Ishikawa (cell line): Measurements from ENCODE around the gene NCOA7.

Experiments used
- CREB1 ChIP-seq: IDR thresholded peaks from 2 replicates; pipeline ENCODE4 v1.6.1; 2012; ENCODE audit warnings: low read depth
- TEAD4 ChIP-seq: IDR thresholded peaks from 2 replicates; pipeline ENCODE4 v1.6.1; 2012

DNA sequence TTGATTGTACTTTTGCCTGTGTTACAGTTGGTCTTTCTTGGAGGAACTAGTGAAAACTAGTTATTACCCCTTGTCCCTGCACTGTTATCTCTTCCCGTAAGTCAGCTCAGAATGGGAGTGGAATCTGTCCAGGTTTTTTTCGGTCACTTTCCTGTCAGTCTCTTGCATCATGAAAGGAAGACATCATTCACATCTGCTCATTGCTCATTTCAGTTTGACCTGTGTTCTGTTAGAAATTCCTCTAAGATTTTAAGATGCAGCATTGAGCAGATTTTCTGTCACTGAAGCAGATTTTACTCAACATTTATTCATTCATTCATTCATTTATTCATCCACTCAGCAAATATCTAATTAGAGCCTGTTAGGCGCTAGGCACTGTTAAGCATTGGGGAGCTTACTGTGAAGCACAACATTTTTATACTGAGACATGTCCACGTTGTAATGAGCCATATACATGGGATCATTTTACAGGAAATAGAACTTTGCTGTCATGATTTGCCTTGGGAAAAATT is 132.7 kb downstream of the NCOA7 start:
- TF ChIP-seq CREB1 (no peak), TEAD4 (no peak)
